HL-60 (cell line): ENCODE measurements around the gene DDX17.

Experiments used
- DNase-seq, 2 experiments: peaks; one replicate each; pipeline ENCODE4 v3.0.0-alpha.2; 2010 to 2020; ENCODE audit warnings: low read depth in 1 of 2, low spot score in 1 of 2
- H3K27ac ChIP-seq: fragments of 250-450 bp; sonication (Bioruptor Pico); replicated peaks from 2 replicates; pipeline ENCODE4 v1.5.1; 2020; ENCODE audit warnings: mild to moderate bottlenecking, moderate library complexity
- H3K27me3 ChIP-seq: fragments of 250-450 bp; sonication (Bioruptor Pico); 2 replicates; pipeline ENCODE4 v1.5.1; 2021; ENCODE audit warnings: mild to moderate bottlenecking, moderate library complexity; ENCODE audit not compliant: insufficient read depth, poor library complexity, severe bottlenecking
- H3K4me3 ChIP-seq: replicated peaks from 2 replicates; pipeline ENCODE4 v1.5.1; 2011; ENCODE audit warnings: mild to moderate bottlenecking, control low read depth, low read length; ENCODE audit not compliant: insufficient read depth
- CTCF ChIP-seq: IDR thresholded peaks from one replicate; pipeline ENCODE4 v1.5.1; 2011; ENCODE audit warnings: low read length, control low read depth, inconsistent platforms; ENCODE audit not compliant: insufficient read depth
- GABPA ChIP-seq: IDR thresholded peaks from 2 replicates; pipeline ENCODE4 v1.6.1; 2012; ENCODE audit warnings: low read depth
- POLR2AphosphoS5 ChIP-seq: IDR thresholded peaks from 2 replicates; pipeline ENCODE4 v1.6.1; 2012; ENCODE audit warnings: low read depth
- REST ChIP-seq: IDR thresholded peaks from 2 replicates; pipeline ENCODE4 v1.6.1; 2012; ENCODE audit warnings: low read depth; ENCODE audit not compliant: insufficient replicate concordance
- SPI1 ChIP-seq: IDR thresholded peaks from 2 replicates; pipeline ENCODE4 v1.6.1; 2012; ENCODE audit warnings: low read depth, mild to moderate bottlenecking, borderline replicate concordance

DDX17 gene

GRCh38 chr22:38497869-38498268, 8.2 kb downstream of the DDX17 start:
- Histone ChIP-seq H3K4me3 (no peak overlapping the region), H3K27ac (no peak overlapping the region), H3K27me3 (no peaks in the 10 kb centered on the region)
- no peak for DNase-seq
- no peak for TF ChIP-seq SPI1
- no peak for TF ChIP-seq CTCF
- TF ChIP-seq POLR2AphosphoS5: no peak
- no peak for TF ChIP-seq REST
- no peak for TF ChIP-seq GABPA

- H3K4me3 ChIP-seq: no peak overlapping the region
- no peak for DNase-seq
- no peak overlapping the region for H3K27ac ChIP-seq
- H3K27me3 ChIP-seq: no peaks in the 10 kb centered on the region
- TF ChIP-seq SPI1: no peak
- no peak for TF ChIP-seq CTCF
- TF ChIP-seq POLR2AphosphoS5: no peak
- TF ChIP-seq REST: no peak
- no peak for TF ChIP-seq GABPA
Measured at GRCh38 chr22:38494939-38495338, 11.2 kb downstream of the DDX17 start.

GRCh38 chr22:38494498-38494897, 11.6 kb downstream of the DDX17 start:
- Histone ChIP-seq H3K27me3 (no peaks in the 10 kb centered on the region), H3K27ac (no peak overlapping the region), H3K4me3 (no peak overlapping the region)
- TF ChIP-seq POLR2AphosphoS5 (no peak), REST (no peak), GABPA (no peak), SPI1 (no peak), CTCF (no peak)
- DNase-seq: no peak
